Endothelial cell of umbilical vein (primary cell): ENCODE data around the gene SMURF1. TPM values are rescaled to one million over a fixed set of nuclear protein-coding genes. Genes with fewer than 3 reads are reported as not detected.

Experiments used
- BruUV-seq: library from RNA; stranded (reverse); fragments of 400-500 nt; replicated peaks from 2 replicates; lab custom pipeline; 2021; lab: Mats Ljungman, UMichigan
- CTCF ChIA-PET: fragments of 300-600, 350-600 bp; sonication (Branson Sonifier 250); formaldehyde crosslinking; loops from one replicate; lab custom pipeline; 2021; ENCODE audit warnings: antibody characterized with exemption, inconsistent platforms; lab: Charles Lee
- POLR2A ChIA-PET: fragments of 300-600, 350-600 bp; sonication (Branson Sonifier 250); formaldehyde crosslinking; loops from one replicate; lab custom pipeline; 2021; ENCODE audit warnings: antibody characterized with exemption, inconsistent platforms; lab: Charles Lee
- DNase-seq: peaks from one replicate; pipeline ENCODE4 v3.0.0-alpha.2; 2011; ENCODE audit warnings: low read depth, low spot score
- FAIRE-seq: peaks from 2 replicates; lab custom pipeline; 2011; peaks lifted over from hg19 to GRCh38; lab: Jason Lieb, UNC
- H2AFZ ChIP-seq: 2 replicates; pipeline ENCODE4 v1.6.0; 2012; ENCODE audit warnings: low read depth, low read length, control low read depth, inconsistent platforms
- H3K27ac ChIP-seq: 2 replicates; pipeline ENCODE4 v1.5.1; 2011; ENCODE audit warnings: low read depth, mild to moderate bottlenecking, control low read depth, low read length, moderate library complexity; ENCODE audit not compliant: insufficient read depth
- H3K27me3 ChIP-seq, 2 experiments: 2 replicates each; pipeline versions ENCODE4 v1.6.0 to v1.6.1; 2011; ENCODE audit warnings: low read length in 2 of 2, mixed read lengths in 1 of 2; ENCODE audit not compliant: control insufficient read depth in 2 of 2, insufficient read depth in 2 of 2
- H3K36me3 ChIP-seq, 2 experiments: 2 replicates in 1 of 2; 3 replicates in 1 of 2; pipeline ENCODE4 v1.5.1; 2011; ENCODE audit warnings: low read length in 2 of 2, mild to moderate bottlenecking in 1 of 2, moderate library complexity in 1 of 2; ENCODE audit not compliant: control insufficient read depth in 2 of 2, insufficient read depth in 2 of 2; ENCODE audit errors: extremely low read depth in 1 of 2
- H3K4me1 ChIP-seq: 3 replicates; pipeline ENCODE4 v1.5.1; 2011; ENCODE audit warnings: mild to moderate bottlenecking, low read length; ENCODE audit not compliant: control insufficient read depth, insufficient read depth; ENCODE audit errors: extremely low read depth
- H3K4me2 ChIP-seq: 2 replicates; pipeline ENCODE4 v1.6.1; 2011; ENCODE audit warnings: low read length, control low read depth, mixed read lengths; ENCODE audit not compliant: insufficient read depth
- H3K4me3 ChIP-seq, 3 experiments: fragments of 200-600 bp in 1 of 3; sonication (generic), shearing (Covaris generic) in 1 of 3; replicated peaks in 1 of 3; 2 replicates each; pipeline ENCODE4 v1.5.1; 2011 to 2016; ENCODE audit warnings: control low read depth in 3 of 3, low read length in 3 of 3, mild to moderate bottlenecking in 2 of 3, inconsistent platforms in 1 of 3, low read depth in 1 of 3, moderate library complexity in 1 of 3; ENCODE audit not compliant: insufficient read depth in 1 of 3
- H3K79me2 ChIP-seq: 2 replicates; pipeline ENCODE4 v1.6.0; 2012; ENCODE audit warnings: low read length, inconsistent platforms; ENCODE audit not compliant: control insufficient read depth, insufficient read depth
- H3K9ac ChIP-seq: replicated peaks from 2 replicates; pipeline ENCODE3; 2011; ENCODE audit warnings: low read length, control low read depth; ENCODE audit not compliant: insufficient read depth; ENCODE audit errors: extremely low read depth
- H3K9me1 ChIP-seq: replicated peaks from 3 replicates; pipeline ENCODE4 v1.6.0; 2011; ENCODE audit warnings: mild to moderate bottlenecking, low read length; ENCODE audit not compliant: control insufficient read depth, insufficient read depth; ENCODE audit errors: extremely low read depth
- H3K9me3 ChIP-seq: replicated peaks from 2 replicates; pipeline ENCODE4 v1.5.1; 2012; ENCODE audit warnings: low read length, inconsistent platforms; ENCODE audit not compliant: control insufficient read depth, insufficient read depth
- H4K20me1 ChIP-seq: replicated peaks from 2 replicates; pipeline ENCODE3; 2011; ENCODE audit warnings: mild to moderate bottlenecking, low read length; ENCODE audit not compliant: control insufficient read depth, insufficient read depth; ENCODE audit errors: extremely low read depth
- CTCF ChIP-seq, 2 donors: IDR thresholded peaks; 1 replicate in 1 of 2; 2 replicates in 1 of 2; pipeline ENCODE4 v1.5.1; 2011; ENCODE audit warnings: low read length in 2 of 2, mild to moderate bottlenecking in 2 of 2, moderate library complexity in 2 of 2, control low read depth in 1 of 2, inconsistent platforms in 1 of 2, low read depth in 1 of 2; ENCODE audit not compliant: insufficient read depth in 1 of 2; ENCODE audit errors: extremely low read depth in 1 of 2
- EZH2 ChIP-seq: IDR thresholded peaks from 2 replicates; pipeline ENCODE4 v1.6.1; 2012; ENCODE audit warnings: borderline replicate concordance, low read depth, mild to moderate bottlenecking, moderate library complexity, low read length, inconsistent platforms; ENCODE audit not compliant: severe bottlenecking
- FOS ChIP-seq: IDR thresholded peaks from 2 replicates; pipeline ENCODE4 v1.6.1; 2011; ENCODE audit warnings: mild to moderate bottlenecking, low read length, moderate library complexity, borderline replicate concordance; ENCODE audit not compliant: insufficient read depth
- GATA2 ChIP-seq: IDR thresholded peaks from 2 replicates; pipeline ENCODE4 v1.7.0; 2011; ENCODE audit warnings: low read depth, mild to moderate bottlenecking, moderate library complexity, mixed read lengths, low read length; ENCODE audit not compliant: insufficient read length, insufficient read depth
- JUN ChIP-seq: IDR thresholded peaks from 2 replicates; pipeline ENCODE4 v1.6.1; 2011; ENCODE audit warnings: borderline replicate concordance, low read depth; ENCODE audit not compliant: insufficient read length, insufficient read depth
- MAX ChIP-seq: IDR thresholded peaks from 2 replicates; pipeline ENCODE4 v1.6.1; 2011; ENCODE audit not compliant: insufficient read depth, insufficient read length
- MYC ChIP-seq: IDR thresholded peaks from one replicate; pipeline ENCODE4 v1.6.1; 2011; ENCODE audit warnings: mild to moderate bottlenecking, low read depth, low read length
- POLR2A ChIP-seq: IDR thresholded peaks from 2 replicates; pipeline ENCODE4 v1.6.1; 2012; ENCODE audit warnings: low read depth, mild to moderate bottlenecking, control low read depth, low read length
- POLR2AphosphoS5 ChIP-seq: IDR thresholded peaks from 2 replicates; pipeline ENCODE4 v1.6.1; 2012; ENCODE audit warnings: low read depth, mild to moderate bottlenecking, control low read depth, low read length, moderate library complexity; ENCODE audit not compliant: insufficient read depth
- dilution Hi-C: fragments of 300-500 bp; cut with MboI; formaldehyde crosslinking; loops from one replicate; pipeline ENCODE4 v1.15.0; 2019; ENCODE audit warnings: low sequenced_read_pairs; ENCODE audit not compliant: extremely low pct_ligation_motif_present
- intact Hi-C: fragments of 100-400 bp; cut with micrococcal nuclease; formaldehyde crosslinking; loops from one replicate; pipeline ENCODE4 v1.10.0; 2022
- polyA plus RNA-seq, 4 experiments: library from polyadenylated mRNA; depleted of rRNA in 3 of 4; stranded (reverse) in 3 of 4; unstranded in 1 of 4; fragments of >200 nt; gene quantifications; 2 replicates each; pipeline versions ENCODE4 v1.2.1 to v1.2.3, GENCODE V29; 2011 to 2012; ENCODE audit warnings: missing spikeins in 1 of 4
- total RNA-seq: library from RNA; stranded (reverse); gene quantifications from 2 replicates; pipeline ENCODE4 v1.2.3, GENCODE V29; 2021

Gene SMURF1
- total and polyA plus RNA-seq, 2 donors (not counting 3 experiments of a cell fraction or from before 2014, with no cell fraction given) = 11.5 to 22.8 TPM

GRCh38 chr7:99127636-99128035, 16.3 kb downstream of the SMURF1 start:
- Histone ChIP-seq H3K9ac (no peak overlapping the region), H4K20me1 (peaks cover 11% of the 10 kb centered on the region), H3K36me3 (no peaks in the 10 kb centered on the region), H2AFZ (no peak overlapping the region), H3K27me3 (no peaks in the 10 kb centered on the region), H3K9me1 (no peaks in the 10 kb centered on the region), H3K79me2 (peaks cover 91% of the 10 kb centered on the region), H3K27ac (no peak overlapping the region), H3K4me1 (peaks cover 10% of the 10 kb centered on the region), H3K4me3 (no peak overlapping the region), H3K4me2 (no peak overlapping the region), H3K9me3 (no peaks in the 10 kb centered on the region)
- no peak for FAIRE-seq
- no peak for DNase-seq
- intact Hi-C loops = no loop called here
- dilution Hi-C loops = no loop called here
- no TSS peak for BruUV-seq
- CTCF ChIA-PET = interaction anchor here (1.1 to 1.3 kb wide), 2 partner anchors 10 to 132 kb away, joined by 3 to 4 read pairs; no protein-coding TSS in a partner anchor
- POLR2A ChIA-PET = no interaction called here
- TF ChIP-seq MAX (no peak), CTCF (IDR thresholded peaks at IDR 0.05; ENCODE audit: extremely low read depth in 1 of 2, insufficient read depth in 1 of 2, low read depth in 1 of 2, low read length in 2 of 2) (no peak), JUN (no peak), POLR2A (no peak)

- Histone ChIP-seq H3K36me3 (no peaks in the 10 kb centered on the region), H3K9me3 (no peaks in the 10 kb centered on the region), H3K27ac (no peak overlapping the region), H3K27me3 (no peaks in the 10 kb centered on the region), H3K9me1 (no peaks in the 10 kb centered on the region), H3K9ac (no peak overlapping the region), H3K79me2 (peaks cover 85% of the 10 kb centered on the region), H2AFZ (no peak overlapping the region), H4K20me1 (peaks cover 11% of the 10 kb centered on the region), H3K4me3 (no peak overlapping the region), H3K4me2 (no peak overlapping the region), H3K4me1 (peaks cover 10% of the 10 kb centered on the region)
- DNase-seq = no peak
- BruUV-seq = no TSS peak
- no peak for FAIRE-seq
- intact Hi-C loops (no loop called here), dilution Hi-C loops (no loop called here)
- POLR2A ChIA-PET = no interaction called here
- TF ChIP-seq MAX = no peak
- TF ChIP-seq MYC = no peak
- TF ChIP-seq GATA2 = no peak
- TF ChIP-seq POLR2AphosphoS5 = no peak
- TF ChIP-seq CTCF (IDR thresholded peaks at IDR 0.05; ENCODE audit: extremely low read depth in 1 of 2, insufficient read depth in 1 of 2, low read depth in 1 of 2, low read length in 2 of 2) = no peak
- TF ChIP-seq JUN = no peak
- TF ChIP-seq POLR2A = no peak
- TF ChIP-seq EZH2 = no peak
- no peak for TF ChIP-seq FOS
- CTCF ChIA-PET = interaction anchor here (1.1 to 1.3 kb wide), 2 partner anchors 11 to 133 kb away, joined by 3 to 4 read pairs; no protein-coding TSS in a partner anchor
Observed at GRCh38 chr7:99126921-99127553, 16.9 kb downstream of the SMURF1 start.
